AG09309 (cell line): Measurements from ENCODE around the gene GID4.

Source experiments
- DNase-seq: peaks from one replicate; pipeline ENCODE4 v3.0.0-alpha.2; 2010; ENCODE audit warnings: low read depth
- H3K4me3 ChIP-seq: 2 replicates; pipeline ENCODE4 v1.5.1; 2011; ENCODE audit warnings: mild to moderate bottlenecking, low read depth, low read length, moderate library complexity; ENCODE audit not compliant: control insufficient read depth
- CTCF ChIP-seq: IDR thresholded peaks from 2 replicates; pipeline ENCODE4 v1.5.1; 2011; ENCODE audit warnings: mild to moderate bottlenecking, low read depth, low read length, inconsistent platforms; ENCODE audit not compliant: insufficient read depth, control insufficient read depth; ENCODE audit errors: missing control alignments

GID4 gene

GRCh38 chr17:17998934-17999333 is 40.3 kb upstream of the GID4 start:
- TF ChIP-seq CTCF: no peak

GRCh38 chr17:17999364-18000029 is 39.7 kb upstream of the GID4 start:
- no peak for DNase-seq
- TF ChIP-seq CTCF: no peak
- H3K4me3 ChIP-seq: no peak overlapping the region

More at GRCh38 chr17:17998934-17999333, 40.3 kb upstream of the GID4 start:
- no peak for DNase-seq
- no peak overlapping the region for H3K4me3 ChIP-seq

GRCh38 chr17:18000030-18000408 is 39.2 kb upstream of the GID4 start:
- TF ChIP-seq CTCF: no peak
- DNase-seq: no peak
- H3K4me3 ChIP-seq: no peak overlapping the region

- TF ChIP-seq CTCF: no peak
- DNase-seq: no peak
- H3K4me3 ChIP-seq: no peak overlapping the region
Measured at GRCh38 chr17:18002171-18002570, 37.0 kb upstream of the GID4 start.

- TF ChIP-seq CTCF: no peak
- no peak overlapping the region for H3K4me3 ChIP-seq
- no peak for DNase-seq
Measured at GRCh38 chr17:18004345-18004744, 34.9 kb upstream of the GID4 start.

GRCh38 chr17:18004884-18005305 is 34.3 kb upstream of the GID4 start:
- peak; percentile 26 for TF ChIP-seq CTCF
- no peak overlapping the region for H3K4me3 ChIP-seq
- no peak for DNase-seq

GRCh38 chr17:18005496-18005895 is 33.7 kb upstream of the GID4 start:
- no peak for TF ChIP-seq CTCF
- H3K4me3 ChIP-seq: no peak overlapping the region
- DNase-seq: no peak
